Caco-2 (cell line): Measurements from ENCODE around the gene ABHD17C. TPM values are rescaled to one million over a fixed set of nuclear protein-coding genes. Genes with fewer than 3 reads are reported as not detected.

Source experiments
- BruUV-seq: library from RNA; stranded (reverse); fragments of 400-500 nt; replicated peaks from 2 replicates; lab custom pipeline; 2021; lab: Mats Ljungman, UMichigan
- CTCF ChIA-PET: fragments of 300-600 bp; sonication (Branson Sonifier 250); formaldehyde crosslinking; loops from one replicate; lab custom pipeline; 2022; ENCODE audit warnings: antibody characterized with exemption; lab: Charles Lee
- POLR2A ChIA-PET: fragments of 300-600 bp; sonication (Branson Sonifier 250); formaldehyde crosslinking; loops from one replicate; lab custom pipeline; 2022; ENCODE audit warnings: antibody characterized with exemption; lab: Charles Lee
- DNase-seq, 2 experiments: peaks; one replicate each; pipeline versions ENCODE4 v3.0.0 to v3.0.0-alpha.2; 2020 to 2022
- H3K27me3 ChIP-seq: replicated peaks from 2 replicates; pipeline ENCODE4 v1.6.0; 2011; ENCODE audit warnings: low read length; ENCODE audit not compliant: control insufficient read depth, insufficient read depth
- H3K36me3 ChIP-seq: 2 replicates; pipeline ENCODE4 v1.5.1; 2011; ENCODE audit warnings: low read length; ENCODE audit not compliant: control insufficient read depth, insufficient read depth
- H3K4me1 ChIP-seq: fragments of 250-450 bp; sonication (Bioruptor Pico); 2 replicates; pipeline ENCODE4 v1.5.1; 2020; ENCODE audit warnings: mild to moderate bottlenecking
- H3K4me3 ChIP-seq: 2 replicates; pipeline ENCODE4 v1.5.1; 2011; ENCODE audit warnings: low read depth, mild to moderate bottlenecking, control low read depth, low read length
- H3K9me3 ChIP-seq: fragments of 250-450 bp; sonication (Bioruptor Pico); 2 replicates; pipeline ENCODE4 v1.5.1; 2020; ENCODE audit warnings: mild to moderate bottlenecking, moderate library complexity
- H3K27ac Mint-ChIP-seq: one replicate; pipeline ENCODE4 v1.8.0; 2022; ENCODE audit warnings: mixed read lengths; ENCODE audit not compliant: unreplicated experiment
- H3K27me3 Mint-ChIP-seq: one replicate; pipeline ENCODE4 v1.8.0; 2022; ENCODE audit warnings: mixed read lengths; ENCODE audit not compliant: insufficient read depth, unreplicated experiment
- H3K36me3 Mint-ChIP-seq: one replicate; pipeline ENCODE4 v1.8.0; 2022; ENCODE audit warnings: mild to moderate bottlenecking, mixed read lengths; ENCODE audit not compliant: insufficient read depth, unreplicated experiment
- H3K4me1 Mint-ChIP-seq: one replicate; pipeline ENCODE4 v1.8.0; 2022; ENCODE audit warnings: low read depth, mixed read lengths; ENCODE audit not compliant: unreplicated experiment
- H3K4me3 Mint-ChIP-seq: one replicate; pipeline ENCODE4 v1.8.0; 2022; ENCODE audit warnings: mild to moderate bottlenecking, moderate library complexity, mixed read lengths; ENCODE audit not compliant: unreplicated experiment
- H3K9me3 Mint-ChIP-seq: one replicate; pipeline ENCODE4 v1.8.0; 2022; ENCODE audit warnings: mixed read lengths; ENCODE audit not compliant: unreplicated experiment
- CTCF ChIP-seq, 2 experiments: fragments of 200-600 bp in 1 of 2; IDR thresholded peaks; 1 replicate in 1 of 2; 2 replicates in 1 of 2; pipeline versions ENCODE4 v1.5.1 to v1.8.0; 2011 to 2022; ENCODE audit warnings: antibody characterized with exemption in 1 of 2, control low read depth in 1 of 2, inconsistent platforms in 1 of 2, low read depth in 1 of 2, low read length in 1 of 2, mild to moderate bottlenecking in 1 of 2, moderate library complexity in 1 of 2; ENCODE audit not compliant: insufficient read depth in 1 of 2, severe bottlenecking in 1 of 2, unreplicated experiment in 1 of 2
- intact Hi-C: fragments of 100-400 bp; cut with micrococcal nuclease; formaldehyde crosslinking; loops from one replicate; pipeline ENCODE4 v1.10.0; 2022; ENCODE audit not compliant: unreplicated experiment
- total RNA-seq: library from RNA; stranded (reverse); gene quantifications from 2 replicates; pipeline ENCODE4 v1.2.3, GENCODE V29; 2022

ABHD17C gene
- total RNA-seq, 1 experiment from 2014 or later, result 25.0 TPM

GRCh38 chr15:80752204-80752603, 57.1 kb downstream of the ABHD17C start:
- no peak for DNase-seq
- BruUV-seq, result no TSS peak
- H3K36me3 ChIP-seq, result no peaks in the 10 kb centered on the region
- Mint-ChIP-seq H3K9me3 (no peaks in the 10 kb centered on the region), H3K36me3 (peaks cover 13% of the 10 kb centered on the region), H3K27me3 (no peaks in the 10 kb centered on the region), H3K4me3 (no peak overlapping the region), H3K27ac (no peak overlapping the region), H3K4me1 (no peaks in the 10 kb centered on the region)
- H3K9me3 ChIP-seq, result no peaks in the 10 kb centered on the region
- H3K27me3 ChIP-seq, result no peaks in the 10 kb centered on the region
- no peak for TF ChIP-seq CTCF (IDR thresholded peaks at IDR 0.05; ENCODE audit: insufficient read depth in 1 of 2, low read depth in 1 of 2, low read length in 1 of 2, severe bottlenecking in 1 of 2, unreplicated experiment in 1 of 2)
- no peak overlapping the region for H3K4me3 ChIP-seq
- intact Hi-C loops, result no loop called here
- no peaks in the 10 kb centered on the region for H3K4me1 ChIP-seq
- ChIA-PET POLR2A (no interaction called here), CTCF (no interaction called here)

- H3K36me3 ChIP-seq, result no peaks in the 10 kb centered on the region
- TF ChIP-seq CTCF (IDR thresholded peaks at IDR 0.05; ENCODE audit: insufficient read depth in 1 of 2, low read depth in 1 of 2, low read length in 1 of 2, severe bottlenecking in 1 of 2, unreplicated experiment in 1 of 2), result no peak
- BruUV-seq, result no TSS peak
- H3K27me3 ChIP-seq, result no peaks in the 10 kb centered on the region
- H3K9me3 ChIP-seq, result no peaks in the 10 kb centered on the region
- no peaks in the 10 kb centered on the region for H3K4me1 ChIP-seq
- no peak for DNase-seq
- intact Hi-C loops, result no loop called here
- ChIA-PET CTCF (no interaction called here), POLR2A (no interaction called here)
- Mint-ChIP-seq H3K4me1 (no peaks in the 10 kb centered on the region), H3K9me3 (no peaks in the 10 kb centered on the region), H3K4me3 (no peak overlapping the region), H3K36me3 (peaks cover 9% of the 10 kb centered on the region), H3K27me3 (no peaks in the 10 kb centered on the region), H3K27ac (no peak overlapping the region)
- H3K4me3 ChIP-seq, result no peak overlapping the region
Measured at GRCh38 chr15:80753161-80753560, 58.1 kb downstream of the ABHD17C start.

GRCh38 chr15:80754014-80754413, 58.9 kb downstream of the ABHD17C start:
- peaks cover 9% of the 10 kb centered on the region for H3K36me3 Mint-ChIP-seq
- H3K27me3 Mint-ChIP-seq, result no peaks in the 10 kb centered on the region
- no peak for DNase-seq
- intact Hi-C loops, result no loop called here
- Histone ChIP-seq H3K4me1 (no peaks in the 10 kb centered on the region), H3K27me3 (no peaks in the 10 kb centered on the region), H3K9me3 (no peaks in the 10 kb centered on the region), H3K36me3 (no peaks in the 10 kb centered on the region), H3K4me3 (no peak overlapping the region)
- no peak overlapping the region for H3K4me3 Mint-ChIP-seq
- CTCF ChIA-PET, result no interaction called here
- POLR2A ChIA-PET, result no interaction called here
- no peak for TF ChIP-seq CTCF (IDR thresholded peaks at IDR 0.05; ENCODE audit: insufficient read depth in 1 of 2, low read depth in 1 of 2, low read length in 1 of 2, severe bottlenecking in 1 of 2, unreplicated experiment in 1 of 2)
- BruUV-seq, result no TSS peak
- H3K27ac Mint-ChIP-seq, result no peak overlapping the region
- no peaks in the 10 kb centered on the region for H3K9me3 Mint-ChIP-seq
- no peaks in the 10 kb centered on the region for H3K4me1 Mint-ChIP-seq
